RWPE1 (cell line): Measurements from ENCODE around the gene MGAT4C.
"Not testable (repeated sequence)": the region's sequence is repeated elsewhere in the genome, so short reads cannot be mapped to it uniquely, and the experiment has no call there.

Source experiments
- CTCF ChIA-PET: fragments of 350-600 bp; sonication (Branson Sonifier 250); formaldehyde crosslinking; extraction: SDS; loops from one replicate; lab custom pipeline; 2021; lab: Yijun Ruan, JAX
- POLR2A ChIA-PET: fragments of 400-600 bp; formaldehyde crosslinking; extraction: SDS; loops from one replicate; lab custom pipeline; 2020; ENCODE audit warnings: antibody characterized with exemption; ENCODE audit not compliant: low non-redundant PET; lab: Yijun Ruan, JAX
- DNase-seq: peaks from one replicate; pipeline ENCODE4 v3.0.0; 2012; ENCODE audit warnings: low spot score
- H3K27ac ChIP-seq: fragments of 450-650 bp; 2 replicates; pipeline ENCODE4 v1.5.1; 2017
- CTCF ChIP-seq: fragments of 450-650 bp; conservative IDR thresholded peaks from 2 replicates; pipeline ENCODE4 v1.5.1; 2017; ENCODE audit warnings: low read depth, mild to moderate bottlenecking

The MGAT4C gene

DNA sequence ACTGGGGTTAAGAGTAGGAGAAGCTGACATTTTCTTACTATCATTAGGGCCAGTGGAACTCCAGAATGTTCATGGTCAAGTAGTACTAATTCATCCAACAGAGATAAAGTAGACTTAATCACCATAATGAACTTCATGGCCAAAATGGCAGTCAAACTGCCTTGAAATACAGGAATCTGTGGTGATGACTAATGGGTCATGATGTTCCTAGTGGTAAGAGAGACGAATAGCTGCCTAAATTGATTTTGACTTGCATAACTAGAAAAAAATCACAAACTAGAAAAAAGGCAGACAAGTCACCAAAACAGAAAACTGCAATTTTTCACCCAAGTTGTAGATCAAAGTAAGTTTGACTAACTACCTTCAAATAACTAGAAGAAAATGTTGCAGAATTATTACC, 138.5 kb downstream of the MGAT4C start:
- H3K27ac ChIP-seq, result no peak overlapping the region
- DNase-seq, result no peak
- ChIA-PET CTCF (interaction anchor here (0.6 kb wide), 2 partner anchors 141 to 496 kb away, joined by 3 read pairs; no protein-coding TSS in a partner anchor), POLR2A (no interaction called here)
- TF ChIP-seq CTCF, result no peak

DNA sequence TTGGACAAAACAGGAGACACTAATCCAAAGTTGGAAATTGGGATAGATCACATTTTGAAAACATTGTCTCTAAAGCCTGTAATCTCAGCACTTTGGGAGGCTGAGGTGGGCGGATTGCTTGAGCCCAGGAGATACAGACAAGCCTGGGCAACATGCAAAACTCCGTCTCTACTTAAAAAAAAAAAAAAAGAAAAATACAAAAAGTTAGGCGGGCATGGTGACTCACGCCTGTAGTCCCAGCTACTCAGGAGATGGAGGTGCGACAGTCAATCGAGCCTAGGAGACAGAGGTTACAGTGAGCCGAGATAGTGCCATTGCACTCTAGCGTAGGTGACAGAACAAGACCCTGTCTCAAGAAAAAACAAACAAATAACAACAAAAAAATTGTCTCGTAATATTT, 152.1 kb downstream of the MGAT4C start:
- H3K27ac ChIP-seq, result no peak overlapping the region
- no peak for TF ChIP-seq CTCF
- ChIA-PET POLR2A (no interaction called here), CTCF (no interaction called here)
- no peak for DNase-seq

- CTCF ChIA-PET, result no interaction called here
- POLR2A ChIA-PET, result no interaction called here
- DNase-seq, result no peak
- TF ChIP-seq CTCF, result no peak
- no peak overlapping the region for H3K27ac ChIP-seq
Measured at GRCh38 chr12:86097161-86097560, 159.0 kb downstream of the MGAT4C start.

- no peak for DNase-seq
- ChIA-PET CTCF (interaction anchor here (0.6 kb wide), 1 partner anchor 184 kb away, joined by 4 read pairs; no protein-coding TSS in a partner anchor), POLR2A (no interaction called here)
- no peak overlapping the region for H3K27ac ChIP-seq
- TF ChIP-seq CTCF, result no peak
Measured at GRCh38 chr12:86091681-86092080, 164.5 kb downstream of the MGAT4C start.

DNA sequence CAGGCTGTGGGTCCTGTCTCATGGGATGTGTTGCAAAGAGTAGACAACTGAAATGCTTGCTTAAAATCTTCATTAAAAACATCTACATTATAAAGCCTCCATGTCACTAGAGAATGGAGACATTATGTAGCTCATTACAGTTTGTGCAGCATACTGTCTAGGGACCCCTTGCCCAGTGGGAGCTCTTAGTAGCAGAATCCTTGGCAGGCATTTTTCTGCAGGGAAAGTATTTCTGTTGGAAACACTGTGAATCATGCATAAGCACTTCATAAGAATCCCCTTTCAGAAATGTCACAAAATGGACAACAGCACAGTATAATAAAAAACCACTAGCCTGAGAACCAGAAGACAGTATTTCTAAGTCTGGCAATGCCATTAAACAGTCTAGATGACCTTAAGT, 174.3 kb downstream of the MGAT4C start:
- H3K27ac ChIP-seq, result no peak overlapping the region
- no peak for DNase-seq
- ChIA-PET POLR2A (no interaction called here), CTCF (no interaction called here)
- no peak for TF ChIP-seq CTCF

DNA sequence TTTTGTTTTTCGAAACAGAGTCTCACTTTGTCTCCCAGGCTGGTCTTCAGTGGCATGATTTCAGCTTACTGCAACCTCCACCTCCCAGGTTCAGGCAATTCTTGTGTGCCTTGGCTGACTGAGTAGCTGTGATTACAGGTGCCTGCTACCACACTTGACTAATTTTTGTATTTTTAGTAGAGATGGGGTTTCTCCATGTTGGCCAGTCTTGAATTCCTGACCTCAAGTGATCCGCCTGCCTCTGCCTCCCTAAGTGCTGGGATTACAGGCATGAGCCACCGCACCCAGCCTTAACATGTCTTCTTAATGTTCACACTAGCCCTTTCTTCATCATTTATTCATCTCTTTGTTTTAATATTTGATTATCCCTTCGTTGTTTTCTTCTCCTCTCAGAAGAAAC, 197.1 kb downstream of the MGAT4C start:
- CTCF ChIA-PET, result interaction anchor here (0.6 kb wide), 1 partner anchor 1141 kb away, joined by 8 read pairs; no protein-coding TSS in a partner anchor
- POLR2A ChIA-PET, DNase-seq, H3K27ac ChIP-seq: not testable (repeated sequence)

DNA sequence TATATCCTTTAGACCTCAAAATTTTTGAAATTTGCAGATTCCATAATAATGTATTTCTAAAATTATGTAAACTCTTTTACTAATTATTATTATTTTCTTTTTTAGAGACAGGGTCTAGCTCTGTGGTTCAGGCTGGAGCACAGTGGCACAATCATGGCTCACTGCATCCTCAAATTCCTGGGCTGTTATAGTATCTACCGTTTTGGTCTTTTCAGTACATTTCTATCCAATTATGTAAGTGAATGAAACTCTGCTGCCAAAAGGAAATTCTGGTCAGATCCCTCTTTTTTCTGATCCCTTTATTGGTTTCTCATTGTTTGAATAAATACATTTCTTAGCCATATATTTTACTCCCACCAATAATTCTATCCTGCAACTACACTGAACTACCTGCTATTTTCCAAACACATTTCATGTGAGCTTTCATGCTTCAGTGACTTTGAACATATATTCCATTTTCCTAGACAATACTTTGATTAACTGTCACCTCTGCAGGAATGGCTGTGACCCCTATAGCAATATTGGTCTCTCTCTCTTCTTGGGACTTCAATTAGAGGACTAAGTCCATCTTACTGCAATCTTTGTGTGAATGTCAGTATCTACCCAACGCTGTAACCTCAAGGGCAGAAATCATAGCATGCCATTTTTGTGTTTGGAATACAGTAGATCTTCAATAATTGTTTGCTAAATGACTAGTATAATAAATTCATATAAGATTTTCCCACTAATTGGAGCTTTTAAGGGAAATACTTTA, 198.9 kb downstream of the MGAT4C start:
- POLR2A ChIA-PET, result no interaction called here
- DNase-seq, result no peak
- CTCF ChIA-PET, result no interaction called here
- no peak overlapping the region for H3K27ac ChIP-seq
- TF ChIP-seq CTCF, result no peak
